Measurements from ENCODE around the gene DAB2IP.

DNA sequence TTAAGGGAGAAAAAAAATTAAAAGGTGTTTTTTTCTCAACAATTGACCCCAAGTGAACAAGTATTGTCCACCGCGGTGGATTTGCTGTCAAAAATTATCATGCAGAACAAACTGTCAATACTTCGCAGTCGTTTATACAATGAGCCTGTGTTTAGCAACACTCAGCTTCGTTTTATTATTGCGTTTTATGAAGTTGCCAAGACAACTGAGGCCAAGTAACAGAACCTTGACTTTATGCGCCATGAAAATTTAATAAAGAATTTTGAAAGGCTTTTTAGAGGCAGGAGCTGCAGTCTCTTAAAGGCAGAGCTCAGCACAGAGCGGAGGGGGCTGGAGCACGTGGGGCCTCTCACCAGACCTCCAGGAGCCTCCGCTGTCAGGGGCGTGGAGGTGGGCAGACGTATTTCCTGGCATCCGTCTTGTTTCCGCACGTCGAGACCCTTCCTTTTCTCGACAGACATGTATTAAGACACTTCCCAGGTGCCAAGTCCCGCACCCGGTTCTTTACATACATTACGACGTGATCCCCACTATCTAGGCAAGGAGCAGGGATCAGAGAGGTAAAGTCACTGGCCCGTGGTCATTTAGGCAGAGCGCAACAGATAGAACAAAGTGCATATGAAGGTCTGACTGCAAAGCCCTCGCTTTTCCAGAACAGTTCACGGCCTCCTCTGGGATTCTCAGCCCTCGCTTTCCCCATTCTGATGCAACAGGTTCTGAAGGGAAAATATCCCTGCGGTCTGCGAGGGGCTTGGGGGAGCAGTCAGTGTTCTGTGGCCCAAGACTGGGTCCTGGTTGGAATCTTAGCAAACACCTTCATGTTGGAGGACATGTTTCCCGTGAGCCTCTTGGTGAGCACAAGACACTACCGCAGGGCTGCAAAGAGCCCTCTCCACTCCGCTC is 164.4 kb downstream of the DAB2IP start:
- TF ChIP-seq, protein P1, sequence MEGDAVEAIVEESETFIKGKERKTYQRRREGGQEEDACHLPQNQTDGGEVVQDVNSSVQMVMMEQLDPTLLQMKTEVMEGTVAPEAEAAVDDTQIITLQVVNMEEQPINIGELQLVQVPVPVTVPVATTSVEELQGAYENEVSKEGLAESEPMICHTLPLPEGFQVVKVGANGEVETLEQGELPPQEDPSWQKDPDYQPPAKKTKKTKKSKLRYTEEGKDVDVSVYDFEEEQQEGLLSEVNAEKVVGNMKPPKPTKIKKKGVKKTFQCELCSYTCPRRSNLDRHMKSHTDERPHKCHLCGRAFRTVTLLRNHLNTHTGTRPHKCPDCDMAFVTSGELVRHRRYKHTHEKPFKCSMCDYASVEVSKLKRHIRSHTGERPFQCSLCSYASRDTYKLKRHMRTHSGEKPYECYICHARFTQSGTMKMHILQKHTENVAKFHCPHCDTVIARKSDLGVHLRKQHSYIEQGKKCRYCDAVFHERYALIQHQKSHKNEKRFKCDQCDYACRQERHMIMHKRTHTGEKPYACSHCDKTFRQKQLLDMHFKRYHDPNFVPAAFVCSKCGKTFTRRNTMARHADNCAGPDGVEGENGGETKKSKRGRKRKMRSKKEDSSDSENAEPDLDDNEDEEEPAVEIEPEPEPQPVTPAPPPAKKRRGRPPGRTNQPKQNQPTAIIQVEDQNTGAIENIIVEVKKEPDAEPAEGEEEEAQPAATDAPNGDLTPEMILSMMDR (IDR thresholded peaks at IDR 0.05), result no peak
- TF ChIP-seq ZFX (IDR thresholded peaks at IDR 0.05; ENCODE audit: borderline replicate concordance), result no peak
